ENCODE data around the gene TIMM21. TPM values are rescaled to one million over a fixed set of nuclear protein-coding genes. Genes with fewer than 3 reads are reported as not detected.

TIMM21 gene
- total RNA-seq, 2 experiments from 2014 or later, result 25.2 to 30.8 TPM

DNA sequence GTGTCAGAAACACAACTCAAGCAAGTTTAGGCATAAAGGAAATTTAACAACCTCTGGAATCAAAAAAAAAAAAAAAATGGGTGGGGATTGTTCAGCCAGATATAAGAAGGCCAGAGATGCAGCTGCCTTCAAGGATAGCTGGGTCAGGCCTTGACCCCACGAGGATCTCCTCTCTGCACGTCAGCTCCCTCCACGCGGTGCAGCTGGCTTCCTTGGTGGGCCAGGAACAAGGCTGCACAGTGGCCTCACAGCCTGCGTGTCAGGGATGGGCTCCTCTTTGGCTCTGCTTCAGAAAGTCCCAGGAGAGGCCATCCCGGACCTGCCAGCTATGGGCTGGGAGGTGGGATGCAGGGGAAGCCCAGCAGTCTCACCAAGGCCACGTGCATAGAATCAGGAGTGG, 55.5 kb downstream of the TIMM21 start:
- no TSS peak for BruUV-seq (replicated peaks)
- H3K9me3 ChIP-seq (ENCODE audit: low read length), result no peaks in the 10 kb centered on the region
- intact Hi-C loops (cut with micrococcal nuclease; ENCODE audit: unreplicated experiment), result no loop called here
- POLR2A ChIA-PET, result interaction anchor here (0.7 kb wide), 1 partner anchor 139 kb away, joined by 3 read pairs; no protein-coding TSS in a partner anchor
- no peaks in the 10 kb centered on the region for H4K20me1 ChIP-seq (ENCODE audit: insufficient read depth, low read length)
- H3K4me1 ChIP-seq (ENCODE audit: insufficient read depth, low read length, poor library complexity, severe bottlenecking), result no peaks in the 10 kb centered on the region
- no peak overlapping the region for H2AFZ ChIP-seq (ENCODE audit: low read length)
- no peak overlapping the region for H3K4me3 ChIP-seq (ENCODE audit: low read depth, low read length, poor library complexity, severe bottlenecking)
- DNase-seq (ENCODE audit: low spot score), result no peak
- CTCF ChIA-PET (ENCODE audit: unreplicated experiment), result no interaction called here
- no peak overlapping the region for H3K4me2 ChIP-seq (ENCODE audit: low read length)
- no peak for TF ChIP-seq CTCF (conservative IDR thresholded peaks at IDR 0.05; ENCODE audit: low read length)
- no peak for TF ChIP-seq EZH2phosphoT487 (IDR thresholded peaks at IDR 0.05; ENCODE audit: borderline replicate concordance, low read depth, low read length)
- no peaks in the 10 kb centered on the region for H3K36me3 ChIP-seq (ENCODE audit: insufficient read depth, low read length)
- H3K9me2 ChIP-seq (ENCODE audit: insufficient read depth, low read length), result no peaks in the 10 kb centered on the region
- H3K27ac ChIP-seq (ENCODE audit: low read depth, low read length, poor library complexity, severe bottlenecking), result no peak overlapping the region
- no peaks in the 10 kb centered on the region for H3K79me2 ChIP-seq (ENCODE audit: insufficient read depth, low read depth, low read length)

DNA sequence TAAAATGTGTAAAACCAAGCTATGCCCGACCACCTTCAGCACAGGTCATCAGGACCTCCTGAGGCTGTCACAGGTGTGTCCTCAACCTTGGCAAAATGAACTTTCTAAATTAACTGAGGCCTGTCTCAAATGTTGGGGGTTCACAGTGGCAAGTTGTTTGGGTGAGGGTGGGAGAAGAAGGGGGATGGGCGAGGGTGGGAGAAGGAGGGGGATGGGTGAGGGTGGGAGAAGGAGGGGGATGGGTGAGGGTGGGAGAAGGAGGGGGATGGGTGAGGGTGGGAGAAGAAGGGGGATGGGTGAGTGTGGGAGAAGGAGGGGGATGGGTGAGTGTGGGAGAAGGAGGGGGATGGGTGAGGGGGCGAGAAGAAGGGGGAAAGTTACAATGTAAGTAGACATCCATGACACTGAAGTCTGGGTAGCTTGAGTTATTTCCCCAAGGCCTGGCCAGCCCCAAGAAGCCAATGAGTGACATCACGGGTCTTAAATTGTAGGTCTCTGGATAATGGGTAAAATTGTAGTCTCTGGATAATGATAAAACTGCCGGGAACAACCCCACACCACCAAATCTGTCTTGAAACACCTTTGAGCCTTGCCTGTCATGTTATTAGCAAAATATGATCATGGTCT, 56.3 kb downstream of the TIMM21 start:
- no peak for DNase-seq (ENCODE audit: low spot score)
- no peaks in the 10 kb centered on the region for H4K20me1 ChIP-seq (ENCODE audit: insufficient read depth, low read length)
- no TSS peak for BruUV-seq (replicated peaks)
- H3K9me2 ChIP-seq (ENCODE audit: insufficient read depth, low read length), result no peaks in the 10 kb centered on the region
- intact Hi-C loops (cut with micrococcal nuclease; ENCODE audit: unreplicated experiment), result no loop called here
- H3K4me2 ChIP-seq (ENCODE audit: low read length), result no peak overlapping the region
- ChIA-PET POLR2A (no interaction called here), CTCF (ENCODE audit: unreplicated experiment) (no interaction called here)
- no peaks in the 10 kb centered on the region for H3K4me1 ChIP-seq (ENCODE audit: insufficient read depth, low read length, poor library complexity, severe bottlenecking)
- H2AFZ ChIP-seq (ENCODE audit: low read length), result no peak overlapping the region
- H3K27ac ChIP-seq (ENCODE audit: low read depth, low read length, poor library complexity, severe bottlenecking), result no peak overlapping the region
- no peak overlapping the region for H3K4me3 ChIP-seq (ENCODE audit: low read depth, low read length, poor library complexity, severe bottlenecking)
- no peaks in the 10 kb centered on the region for H3K36me3 ChIP-seq (ENCODE audit: insufficient read depth, low read length)
- H3K79me2 ChIP-seq (ENCODE audit: insufficient read depth, low read depth, low read length), result no peaks in the 10 kb centered on the region
- no peaks in the 10 kb centered on the region for H3K9me3 ChIP-seq (ENCODE audit: low read length)
- TF ChIP-seq EZH2phosphoT487 (IDR thresholded peaks at IDR 0.05; ENCODE audit: borderline replicate concordance, low read depth, low read length), result no peak
- TF ChIP-seq CTCF (conservative IDR thresholded peaks at IDR 0.05; ENCODE audit: low read length), result no peak

Other genes starting within 250 kb of the TIMM21 start
- gene FBXO15, start 689 bp upstream of the TIMM21 start, total RNA-seq (2014; rRNA removed; shearing (Covaris generic)), result 0.54 and 0.59 TPM in 2 replicates
- gene FBXO15, start 689 bp upstream of the TIMM21 start, total RNA-seq (2022), result 1.2 and 2.1 TPM in 2 replicates
- not detected in 2 replicates for gene CYB5A, start 143.4 kb downstream of the TIMM21 start, total RNA-seq (2014; rRNA removed; shearing (Covaris generic))
- not detected in 2 replicates for gene CYB5A, start 143.4 kb downstream of the TIMM21 start, total RNA-seq (2022)
- not detected in 2 replicates for gene C18orf63, start 167.3 kb downstream of the TIMM21 start, total RNA-seq (2014; rRNA removed; shearing (Covaris generic))
- gene C18orf63, start 167.3 kb downstream of the TIMM21 start, total RNA-seq (2022), result not detected in 2 replicates